HepG2 (cell line): ENCODE measurements around the gene EFNA2. TPM values are rescaled to one million over a fixed set of nuclear protein-coding genes. Genes with fewer than 3 reads are reported as not detected.

ENCODE experiments used
- AKAP8 ChIP-seq: sonication (generic); formaldehyde crosslinking; IDR thresholded peaks from 2 replicates; pipeline ENCODE4 v1.5.1; 2020; ENCODE audit warnings: mild to moderate bottlenecking, missing genetic modification reagents
- HMG20B ChIP-seq: conservative IDR thresholded peaks from 2 replicates; pipeline ENCODE4 v1.6.1; 2016; ENCODE audit warnings: missing genetic modification reagents, missing compliant biosample characterization
- NCOA2 ChIP-seq: sonication (generic); formaldehyde crosslinking; IDR thresholded peaks from 2 replicates; pipeline ENCODE4 v1.8.0; 2022; ENCODE audit warnings: inconsistent platforms
- PAXIP1 ChIP-seq: sonication (generic); formaldehyde crosslinking; conservative IDR thresholded peaks from 2 replicates; pipeline ENCODE4 v1.4.0; 2020; ENCODE audit warnings: mild to moderate bottlenecking, missing genetic modification reagents, moderate library complexity
- RFX1 ChIP-seq: fragments of 450-650 bp; IDR thresholded peaks from 2 replicates; pipeline ENCODE4 v1.6.1; 2017
- RFX5 ChIP-seq: IDR thresholded peaks from 2 replicates; pipeline ENCODE4 v1.6.1; 2011; ENCODE audit warnings: low read depth, low read length, improper control_type of control experiment
- WIZ ChIP-seq: sonication (generic); formaldehyde crosslinking; IDR thresholded peaks from 2 replicates; pipeline ENCODE4 v1.5.1; 2020; ENCODE audit warnings: mild to moderate bottlenecking, missing genetic modification reagents
- ZNF441 ChIP-seq: sonication (generic); formaldehyde crosslinking; IDR thresholded peaks from 2 replicates; pipeline ENCODE4 v1.7.0; 2021; ENCODE audit warnings: missing genetic modification reagents, borderline replicate concordance
- ZNF543 ChIP-seq: sonication (generic); formaldehyde crosslinking; IDR thresholded peaks from 2 replicates; pipeline ENCODE4 v1.4.0; 2020; ENCODE audit warnings: mild to moderate bottlenecking, missing genetic modification reagents
- ZNF572 ChIP-seq: sonication (generic); formaldehyde crosslinking; IDR thresholded peaks from 2 replicates; pipeline ENCODE4 v1.5.1; 2020; ENCODE audit warnings: mild to moderate bottlenecking, missing genetic modification reagents
- ZNF619 ChIP-seq: sonication (generic); formaldehyde crosslinking; IDR thresholded peaks from 2 replicates; pipeline ENCODE4 v1.4.0; 2020; ENCODE audit warnings: mild to moderate bottlenecking, missing genetic modification reagents
- ZNF737 ChIP-seq: sonication (generic); formaldehyde crosslinking; IDR thresholded peaks from 2 replicates; pipeline ENCODE4 v1.5.0; 2020; ENCODE audit warnings: missing genetic modification reagents, mild to moderate bottlenecking, borderline replicate concordance
- ZSCAN22 ChIP-seq: sonication (generic); formaldehyde crosslinking; IDR thresholded peaks from 2 replicates; pipeline ENCODE4 v1.4.0; 2020; ENCODE audit warnings: mild to moderate bottlenecking, missing genetic modification reagents
- ZSCAN9 ChIP-seq: IDR thresholded peaks from 2 replicates; pipeline ENCODE4 v1.6.1; 2016; ENCODE audit warnings: borderline replicate concordance
- ZUFSP ChIP-seq: sonication (generic); formaldehyde crosslinking; IDR thresholded peaks from 2 replicates; pipeline ENCODE4 v1.9.0; 2021; ENCODE audit warnings: missing genetic modification reagents, mild to moderate bottlenecking, borderline replicate concordance
- polyA plus RNA-seq, 8 experiments: library from polyadenylated mRNA; depleted of rRNA in 3 of 8; stranded (reverse) in 7 of 8; unstranded in 1 of 8; fragments of >200 nt; fragmentation: Illumina TruSeq in 4 of 8; extraction: Trizol in 4 of 8; gene quantifications; 2 replicates each; pipeline versions ENCODE4 v1.2.1 to v1.2.3, GENCODE V29; 2011 to 2016; ENCODE audit warnings: low read depth in 4 of 8, missing spikeins in 1 of 8, mixed read lengths in 1 of 8; ENCODE audit not compliant: insufficient read depth in 1 of 8
- total RNA-seq, 5 experiments: library from RNA; depleted of rRNA; stranded (reverse); fragments of >200 nt; fragmentation: Illumina TruSeq; extraction: Trizol; gene quantifications; 2 replicates each; pipeline ENCODE4 v1.2.3, GENCODE V29; 2016; ENCODE audit warnings: low read depth in 1 of 5
- TF ChIP-seq, protein P1 (sequence below): sonication (generic); formaldehyde crosslinking; IDR thresholded peaks from 2 replicates; pipeline ENCODE4 v1.4.0; 2020; ENCODE audit warnings: missing genetic modification reagents
- TF ChIP-seq, protein P2 (sequence below): sonication (generic); formaldehyde crosslinking; IDR thresholded peaks from 2 replicates; pipeline ENCODE4 v1.8.0; 2023; ENCODE audit warnings: mild to moderate bottlenecking, missing genetic modification reagents
- TF ChIP-seq, protein P3 (sequence below): sonication (generic); formaldehyde crosslinking; IDR thresholded peaks from 2 replicates; pipeline ENCODE4 v1.5.0; 2020; ENCODE audit warnings: missing genetic modification reagents, mild to moderate bottlenecking, borderline replicate concordance
- TF ChIP-seq, protein P4 (sequence below): IDR thresholded peaks from 2 replicates; pipeline ENCODE4 v1.6.1; 2016

EFNA2 gene
- total and polyA plus RNA-seq, 2 of the 13 experiments (the other 11 are each of a cell fraction or from before 2014, with no cell fraction given) = 6.0 to 9.9 TPM

DNA sequence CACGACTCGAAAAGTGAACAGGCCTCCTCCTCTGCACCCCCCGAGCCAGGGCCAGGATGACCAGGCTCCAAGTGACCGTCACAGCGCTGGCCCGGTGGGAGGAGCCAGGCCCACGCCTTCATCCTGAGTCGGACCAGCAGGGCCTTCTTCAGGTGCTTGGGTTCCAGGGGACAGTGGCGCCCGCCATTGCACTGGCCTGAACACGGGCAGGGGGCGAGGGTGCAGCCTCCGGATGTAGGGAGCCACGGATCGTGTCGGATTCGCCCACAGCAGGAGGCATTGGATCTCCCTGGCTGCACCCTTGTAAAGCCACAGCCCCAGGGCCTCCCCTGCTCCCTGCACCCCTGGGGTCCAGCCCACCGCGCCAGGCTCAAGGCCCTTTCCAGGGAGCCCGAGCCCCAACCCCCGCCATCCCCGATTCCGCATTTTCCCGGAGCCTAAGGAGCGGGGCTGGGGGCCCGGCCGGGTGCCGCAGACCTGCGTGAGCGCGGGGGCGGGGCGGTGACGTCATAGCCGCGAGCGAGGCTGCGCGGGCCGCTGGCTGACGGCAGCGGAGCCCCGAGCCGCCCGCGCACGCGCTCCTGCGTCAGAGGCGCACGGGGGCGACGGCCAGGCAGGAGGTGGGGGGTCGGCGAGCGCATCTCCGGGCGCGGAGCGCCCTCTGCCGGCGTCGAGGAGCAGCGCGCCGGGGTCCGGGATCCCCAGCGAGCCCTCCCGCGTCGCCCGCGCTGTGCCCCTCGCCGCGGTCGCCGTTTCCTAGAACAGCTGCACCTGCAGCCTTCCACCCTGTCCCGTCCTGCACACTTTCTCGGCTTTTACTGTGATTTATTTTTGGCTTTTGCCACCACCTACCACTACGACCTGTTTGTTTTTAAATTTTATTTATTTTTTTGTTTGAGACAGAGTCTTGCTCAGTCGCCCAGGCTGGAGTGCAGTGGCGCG is 45.6 kb upstream of the EFNA2 start (continued):
- TF ChIP-seq, protein P1, sequence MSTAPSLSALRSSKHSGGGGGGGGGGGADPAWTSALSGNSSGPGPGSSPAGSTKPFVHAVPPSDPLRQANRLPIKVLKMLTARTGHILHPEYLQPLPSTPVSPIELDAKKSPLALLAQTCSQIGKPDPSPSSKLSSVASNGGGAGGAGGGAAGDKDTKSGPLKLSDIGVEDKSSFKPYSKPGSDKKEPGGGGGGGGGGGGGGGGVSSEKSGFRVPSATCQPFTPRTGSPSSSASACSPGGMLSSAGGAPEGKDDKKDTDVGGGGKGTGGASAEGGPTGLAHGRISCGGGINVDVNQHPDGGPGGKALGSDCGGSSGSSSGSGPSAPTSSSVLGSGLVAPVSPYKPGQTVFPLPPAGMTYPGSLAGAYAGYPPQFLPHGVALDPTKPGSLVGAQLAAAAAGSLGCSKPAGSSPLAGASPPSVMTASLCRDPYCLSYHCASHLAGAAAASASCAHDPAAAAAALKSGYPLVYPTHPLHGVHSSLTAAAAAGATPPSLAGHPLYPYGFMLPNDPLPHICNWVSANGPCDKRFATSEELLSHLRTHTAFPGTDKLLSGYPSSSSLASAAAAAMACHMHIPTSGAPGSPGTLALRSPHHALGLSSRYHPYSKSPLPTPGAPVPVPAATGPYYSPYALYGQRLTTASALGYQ (CRISPR knock-in tag) = no peak
- TF ChIP-seq ZNF543 (CRISPR knock-in tag) (no peak), ZSCAN9 (CRISPR knock-in tag) (no peak), PAXIP1 (CRISPR knock-in tag) (no peak), ZNF572 (CRISPR knock-in tag) (no peak), ZUFSP (CRISPR knock-in tag) (no peak), WIZ (CRISPR knock-in tag) (no peak), ZNF619 (CRISPR knock-in tag) (no peak), HMG20B (CRISPR knock-in tag) (no peak), NCOA2 (CRISPR knock-in tag) (no peak), ZSCAN22 (CRISPR knock-in tag) (no peak), ZNF441 (CRISPR knock-in tag) (no peak), RFX1 (no peak), AKAP8 (CRISPR knock-in tag) (no peak; the same call in 1 of the 2 replicates), RFX5 (peak; percentile 61; the same call in 1 of the 2 replicates), ZNF737 (CRISPR knock-in tag) (no peak)
- TF ChIP-seq, protein P2, sequence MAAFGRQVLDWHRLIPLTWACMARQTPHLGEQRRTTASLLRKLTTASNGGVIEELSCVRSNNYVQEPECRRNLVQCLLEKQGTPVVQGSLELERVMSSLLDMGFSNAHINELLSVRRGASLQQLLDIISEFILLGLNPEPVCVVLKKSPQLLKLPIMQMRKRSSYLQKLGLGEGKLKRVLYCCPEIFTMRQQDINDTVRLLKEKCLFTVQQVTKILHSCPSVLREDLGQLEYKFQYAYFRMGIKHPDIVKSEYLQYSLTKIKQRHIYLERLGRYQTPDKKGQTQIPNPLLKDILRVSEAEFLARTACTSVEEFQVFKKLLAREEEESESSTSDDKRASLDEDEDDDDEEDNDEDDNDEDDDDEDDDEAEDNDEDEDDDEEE (CRISPR knock-in tag) = no peak
- TF ChIP-seq, protein P3, sequence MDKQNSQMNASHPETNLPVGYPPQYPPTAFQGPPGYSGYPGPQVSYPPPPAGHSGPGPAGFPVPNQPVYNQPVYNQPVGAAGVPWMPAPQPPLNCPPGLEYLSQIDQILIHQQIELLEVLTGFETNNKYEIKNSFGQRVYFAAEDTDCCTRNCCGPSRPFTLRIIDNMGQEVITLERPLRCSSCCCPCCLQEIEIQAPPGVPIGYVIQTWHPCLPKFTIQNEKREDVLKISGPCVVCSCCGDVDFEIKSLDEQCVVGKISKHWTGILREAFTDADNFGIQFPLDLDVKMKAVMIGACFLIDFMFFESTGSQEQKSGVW = no peak
- TF ChIP-seq, protein P4, sequence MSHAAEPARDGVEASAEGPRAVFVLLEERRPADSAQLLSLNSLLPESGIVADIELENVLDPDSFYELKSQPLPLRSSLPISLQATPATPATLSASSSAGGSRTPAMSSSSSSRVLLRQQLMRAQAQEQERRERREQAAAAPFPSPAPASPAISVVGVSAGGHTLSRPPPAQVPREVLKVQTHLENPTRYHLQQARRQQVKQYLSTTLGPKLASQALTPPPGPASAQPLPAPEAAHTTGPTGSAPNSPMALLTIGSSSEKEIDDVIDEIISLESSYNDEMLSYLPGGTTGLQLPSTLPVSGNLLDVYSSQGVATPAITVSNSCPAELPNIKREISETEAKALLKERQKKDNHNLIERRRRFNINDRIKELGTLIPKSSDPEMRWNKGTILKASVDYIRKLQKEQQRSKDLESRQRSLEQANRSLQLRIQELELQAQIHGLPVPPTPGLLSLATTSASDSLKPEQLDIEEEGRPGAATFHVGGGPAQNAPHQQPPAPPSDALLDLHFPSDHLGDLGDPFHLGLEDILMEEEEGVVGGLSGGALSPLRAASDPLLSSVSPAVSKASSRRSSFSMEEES (CRISPR knock-in tag) = no peak
